Endothelial cell of umbilical vein (primary cell): ENCODE data around the gene PTPRT. TPM values are rescaled to one million over a fixed set of nuclear protein-coding genes. Genes with fewer than 3 reads are reported as not detected.

Source experiments
- BruUV-seq: library from RNA; stranded (reverse); fragments of 400-500 nt; replicated peaks from 2 replicates; lab custom pipeline; 2021; lab: Mats Ljungman, UMichigan
- CTCF ChIA-PET: fragments of 300-600, 350-600 bp; sonication (Branson Sonifier 250); formaldehyde crosslinking; loops from one replicate; lab custom pipeline; 2021; ENCODE audit warnings: antibody characterized with exemption, inconsistent platforms; lab: Charles Lee
- POLR2A ChIA-PET: fragments of 300-600, 350-600 bp; sonication (Branson Sonifier 250); formaldehyde crosslinking; loops from one replicate; lab custom pipeline; 2021; ENCODE audit warnings: antibody characterized with exemption, inconsistent platforms; lab: Charles Lee
- DNase-seq: peaks from one replicate; pipeline ENCODE4 v3.0.0-alpha.2; 2011; ENCODE audit warnings: low read depth, low spot score
- FAIRE-seq: peaks from 2 replicates; lab custom pipeline; 2011; peaks lifted over from hg19 to GRCh38; lab: Jason Lieb, UNC
- H2AFZ ChIP-seq: 2 replicates; pipeline ENCODE4 v1.6.0; 2012; ENCODE audit warnings: low read depth, low read length, control low read depth, inconsistent platforms
- H3K27ac ChIP-seq: 2 replicates; pipeline ENCODE4 v1.5.1; 2011; ENCODE audit warnings: low read depth, mild to moderate bottlenecking, control low read depth, low read length, moderate library complexity; ENCODE audit not compliant: insufficient read depth
- H3K27me3 ChIP-seq, 2 experiments: 2 replicates each; pipeline versions ENCODE4 v1.6.0 to v1.6.1; 2011; ENCODE audit warnings: low read length in 2 of 2, mixed read lengths in 1 of 2; ENCODE audit not compliant: control insufficient read depth in 2 of 2, insufficient read depth in 2 of 2
- H3K36me3 ChIP-seq, 2 experiments: 2 replicates in 1 of 2; 3 replicates in 1 of 2; pipeline ENCODE4 v1.5.1; 2011; ENCODE audit warnings: low read length in 2 of 2, mild to moderate bottlenecking in 1 of 2, moderate library complexity in 1 of 2; ENCODE audit not compliant: control insufficient read depth in 2 of 2, insufficient read depth in 2 of 2; ENCODE audit errors: extremely low read depth in 1 of 2
- H3K4me1 ChIP-seq: 3 replicates; pipeline ENCODE4 v1.5.1; 2011; ENCODE audit warnings: mild to moderate bottlenecking, low read length; ENCODE audit not compliant: control insufficient read depth, insufficient read depth; ENCODE audit errors: extremely low read depth
- H3K4me2 ChIP-seq: 2 replicates; pipeline ENCODE4 v1.6.1; 2011; ENCODE audit warnings: low read length, control low read depth, mixed read lengths; ENCODE audit not compliant: insufficient read depth
- H3K4me3 ChIP-seq, 3 experiments: fragments of 200-600 bp in 1 of 3; sonication (generic), shearing (Covaris generic) in 1 of 3; replicated peaks in 1 of 3; 2 replicates each; pipeline ENCODE4 v1.5.1; 2011 to 2016; ENCODE audit warnings: control low read depth in 3 of 3, low read length in 3 of 3, mild to moderate bottlenecking in 2 of 3, inconsistent platforms in 1 of 3, low read depth in 1 of 3, moderate library complexity in 1 of 3; ENCODE audit not compliant: insufficient read depth in 1 of 3
- H3K79me2 ChIP-seq: 2 replicates; pipeline ENCODE4 v1.6.0; 2012; ENCODE audit warnings: low read length, inconsistent platforms; ENCODE audit not compliant: control insufficient read depth, insufficient read depth
- H3K9ac ChIP-seq: replicated peaks from 2 replicates; pipeline ENCODE3; 2011; ENCODE audit warnings: low read length, control low read depth; ENCODE audit not compliant: insufficient read depth; ENCODE audit errors: extremely low read depth
- H3K9me1 ChIP-seq: replicated peaks from 3 replicates; pipeline ENCODE4 v1.6.0; 2011; ENCODE audit warnings: mild to moderate bottlenecking, low read length; ENCODE audit not compliant: control insufficient read depth, insufficient read depth; ENCODE audit errors: extremely low read depth
- H3K9me3 ChIP-seq: replicated peaks from 2 replicates; pipeline ENCODE4 v1.5.1; 2012; ENCODE audit warnings: low read length, inconsistent platforms; ENCODE audit not compliant: control insufficient read depth, insufficient read depth
- H4K20me1 ChIP-seq: replicated peaks from 2 replicates; pipeline ENCODE3; 2011; ENCODE audit warnings: mild to moderate bottlenecking, low read length; ENCODE audit not compliant: control insufficient read depth, insufficient read depth; ENCODE audit errors: extremely low read depth
- CTCF ChIP-seq, 2 donors: IDR thresholded peaks; 1 replicate in 1 of 2; 2 replicates in 1 of 2; pipeline ENCODE4 v1.5.1; 2011; ENCODE audit warnings: low read length in 2 of 2, mild to moderate bottlenecking in 2 of 2, moderate library complexity in 2 of 2, control low read depth in 1 of 2, inconsistent platforms in 1 of 2, low read depth in 1 of 2; ENCODE audit not compliant: insufficient read depth in 1 of 2; ENCODE audit errors: extremely low read depth in 1 of 2
- EZH2 ChIP-seq: IDR thresholded peaks from 2 replicates; pipeline ENCODE4 v1.6.1; 2012; ENCODE audit warnings: borderline replicate concordance, low read depth, mild to moderate bottlenecking, moderate library complexity, low read length, inconsistent platforms; ENCODE audit not compliant: severe bottlenecking
- FOS ChIP-seq: IDR thresholded peaks from 2 replicates; pipeline ENCODE4 v1.6.1; 2011; ENCODE audit warnings: mild to moderate bottlenecking, low read length, moderate library complexity, borderline replicate concordance; ENCODE audit not compliant: insufficient read depth
- GATA2 ChIP-seq: IDR thresholded peaks from 2 replicates; pipeline ENCODE4 v1.7.0; 2011; ENCODE audit warnings: low read depth, mild to moderate bottlenecking, moderate library complexity, mixed read lengths, low read length; ENCODE audit not compliant: insufficient read length, insufficient read depth
- JUN ChIP-seq: IDR thresholded peaks from 2 replicates; pipeline ENCODE4 v1.6.1; 2011; ENCODE audit warnings: borderline replicate concordance, low read depth; ENCODE audit not compliant: insufficient read length, insufficient read depth
- MYC ChIP-seq: IDR thresholded peaks from one replicate; pipeline ENCODE4 v1.6.1; 2011; ENCODE audit warnings: mild to moderate bottlenecking, low read depth, low read length
- dilution Hi-C: fragments of 300-500 bp; cut with MboI; formaldehyde crosslinking; loops from one replicate; pipeline ENCODE4 v1.15.0; 2019; ENCODE audit warnings: low sequenced_read_pairs; ENCODE audit not compliant: extremely low pct_ligation_motif_present
- intact Hi-C: fragments of 100-400 bp; cut with micrococcal nuclease; formaldehyde crosslinking; loops from one replicate; pipeline ENCODE4 v1.10.0; 2022
- polyA plus RNA-seq, 4 experiments: library from polyadenylated mRNA; depleted of rRNA in 3 of 4; stranded (reverse) in 3 of 4; unstranded in 1 of 4; fragments of >200 nt; gene quantifications; 2 replicates each; pipeline versions ENCODE4 v1.2.1 to v1.2.3, GENCODE V29; 2011 to 2012; ENCODE audit warnings: missing spikeins in 1 of 4
- total RNA-seq: library from RNA; stranded (reverse); gene quantifications from 2 replicates; pipeline ENCODE4 v1.2.3, GENCODE V29; 2021

PTPRT gene
- total and polyA plus RNA-seq, 2 donors (not counting 3 experiments of a cell fraction or from before 2014, with no cell fraction given) = not detected

GRCh38 chr20:42949950-42950349, 239.8 kb downstream of the PTPRT start:
- POLR2A ChIA-PET = no interaction called here
- Histone ChIP-seq H3K9ac (no peak overlapping the region), H2AFZ (no peak overlapping the region), H4K20me1 (no peaks in the 10 kb centered on the region), H3K36me3 (no peaks in the 10 kb centered on the region), H3K27me3 (no peaks in the 10 kb centered on the region), H3K4me2 (no peak overlapping the region), H3K9me1 (no peaks in the 10 kb centered on the region), H3K4me1 (no peaks in the 10 kb centered on the region), H3K79me2 (no peaks in the 10 kb centered on the region), H3K9me3 (peaks cover 18% of the 10 kb centered on the region), H3K4me3 (no peak overlapping the region), H3K27ac (no peak overlapping the region)
- TF ChIP-seq GATA2 = no peak
- dilution Hi-C loops (no loop called here), intact Hi-C loops (no loop called here)
- no TSS peak for BruUV-seq
- no peak for DNase-seq
- CTCF ChIA-PET = no interaction called here
- FAIRE-seq = no peak

- Histone ChIP-seq H3K4me2 (no peak overlapping the region), H2AFZ (no peak overlapping the region), H3K9me3 (peaks cover 8% of the 10 kb centered on the region), H3K9me1 (no peaks in the 10 kb centered on the region), H3K27ac (no peak overlapping the region), H4K20me1 (no peaks in the 10 kb centered on the region), H3K36me3 (no peaks in the 10 kb centered on the region), H3K79me2 (no peaks in the 10 kb centered on the region), H3K9ac (no peak overlapping the region), H3K4me1 (no peaks in the 10 kb centered on the region), H3K4me3 (no peak overlapping the region), H3K27me3 (no peaks in the 10 kb centered on the region)
- DNase-seq (no peak), FAIRE-seq (no peak)
- intact Hi-C loops = no loop called here
- BruUV-seq = no TSS peak
- ChIA-PET POLR2A (no interaction called here), CTCF (no interaction called here)
- dilution Hi-C loops = no loop called here
- TF ChIP-seq FOS = no peak
- TF ChIP-seq EZH2 = no peak
- no peak for TF ChIP-seq CTCF (IDR thresholded peaks at IDR 0.05; ENCODE audit: extremely low read depth in 1 of 2, insufficient read depth in 1 of 2, low read depth in 1 of 2, low read length in 2 of 2)
- no peak for TF ChIP-seq JUN
- TF ChIP-seq MYC = no peak
- TF ChIP-seq GATA2 = no peak
These were observed 244.3 kb downstream of the PTPRT start for GRCh38 chr20:42945234-42945994.
